ENCODE measurements around the gene PAX5.

Gene PAX5

GRCh38 chr9:36987409-36987808 lies 46.7 kb downstream of the PAX5 start:
- DNase-seq (ENCODE audit: low read depth): no peak
- no peak overlapping the region for H3K4me3 ChIP-seq (ENCODE audit: low read depth, low read length)

GRCh38 chr9:36986468-36987408 lies 47.3 kb downstream of the PAX5 start:
- TF ChIP-seq CTCF (IDR thresholded peaks at IDR 0.05; ENCODE audit: control insufficient read depth, extremely low read depth, insufficient read depth): no peak
- no peak for DNase-seq (ENCODE audit: low read depth)
- no peak overlapping the region for H3K4me3 ChIP-seq (ENCODE audit: low read depth, low read length)

More at GRCh38 chr9:36987409-36987808, 46.7 kb downstream of the PAX5 start:
- no peak for TF ChIP-seq CTCF (IDR thresholded peaks at IDR 0.05; ENCODE audit: control insufficient read depth, extremely low read depth, insufficient read depth)

GRCh38 chr9:36985769-36986467 lies 48.1 kb downstream of the PAX5 start:
- TF ChIP-seq CTCF (IDR thresholded peaks at IDR 0.05; ENCODE audit: control insufficient read depth, extremely low read depth, insufficient read depth): no peak

GRCh38 chr9:36985061-36985768 lies 48.9 kb downstream of the PAX5 start:
- DNase-seq (ENCODE audit: low read depth): no peak
- no peak for TF ChIP-seq CTCF (IDR thresholded peaks at IDR 0.05; ENCODE audit: control insufficient read depth, extremely low read depth, insufficient read depth)
- H3K4me3 ChIP-seq (ENCODE audit: low read depth, low read length): no peak overlapping the region

More at GRCh38 chr9:36985769-36986467, 48.1 kb downstream of the PAX5 start:
- no peak for DNase-seq (ENCODE audit: low read depth)
- H3K4me3 ChIP-seq (ENCODE audit: low read depth, low read length): no peak overlapping the region

- no peak for DNase-seq (ENCODE audit: low read depth)
- TF ChIP-seq CTCF (IDR thresholded peaks at IDR 0.05; ENCODE audit: control insufficient read depth, extremely low read depth, insufficient read depth): no peak
- no peak overlapping the region for H3K4me3 ChIP-seq (ENCODE audit: low read depth, low read length)
These were observed 53.7 kb downstream of the PAX5 start for GRCh38 chr9:36980148-36980974.
